NCI-H146 treated with DMSO at 0.1 percent for 48 hours (cell line): ENCODE data around the gene DBP.
"Not testable (repeated sequence)": the region's sequence is repeated elsewhere in the genome, so short reads cannot be mapped to it uniquely, and the experiment has no call there.

Experiments
- DNase-seq: peaks from one replicate; lab custom pipeline; 2025; ENCODE audit not compliant: unreplicated experiment; lab: John Stamatoyannopoulos, UW

DBP gene

DNA sequence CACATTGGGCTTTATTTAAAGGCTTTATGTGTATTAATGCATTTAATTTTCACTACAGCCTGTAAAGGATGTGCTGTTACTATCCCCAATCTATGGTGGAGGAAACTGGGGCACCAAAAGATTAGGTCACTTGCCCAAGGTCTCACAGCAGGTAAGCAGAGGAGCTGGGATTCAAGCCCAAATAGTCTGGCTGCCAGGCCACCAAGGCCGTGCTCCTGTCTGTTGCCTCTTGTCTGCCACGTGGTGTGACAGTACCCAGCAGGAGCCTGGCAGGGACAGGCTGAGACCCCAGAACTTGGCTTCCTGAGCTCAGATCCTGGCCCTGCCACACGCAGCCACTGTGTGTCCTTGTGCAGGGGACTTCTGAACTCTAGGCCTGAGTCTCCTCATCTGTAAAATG, 31.2 kb upstream of the DBP start:
- DNase-seq, result no peak

- no peak for DNase-seq
These were observed 28.6 kb upstream of the DBP start for GRCh38 chr19:48665786-48666185.

- no peak for DNase-seq
These were observed 27.3 kb upstream of the DBP start for GRCh38 chr19:48664476-48664875.

DNA sequence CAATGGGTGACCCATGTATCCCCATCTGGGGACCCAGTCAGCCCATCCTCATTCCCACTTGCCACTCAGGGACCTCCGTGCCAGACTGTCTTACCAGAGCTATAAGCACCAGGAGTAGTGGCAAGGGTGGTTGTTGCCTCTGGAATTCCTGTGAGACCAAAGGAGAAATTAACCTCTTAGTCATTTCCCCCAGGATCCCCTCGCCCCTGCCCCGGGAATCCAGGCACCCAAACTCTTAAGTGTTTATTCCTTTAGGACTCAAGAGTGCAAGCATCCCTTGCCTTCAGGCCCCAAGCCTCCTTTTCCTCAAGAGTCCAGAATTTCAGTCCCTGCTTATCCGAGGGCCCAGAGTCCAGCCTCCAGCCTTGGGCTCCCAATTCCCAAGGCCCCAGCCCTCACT, 26.5 kb upstream of the DBP start:
- no peak for DNase-seq

GRCh38 chr19:48661711-48662090, 24.5 kb upstream of the DBP start:
- DNase-seq, result no peak

GRCh38 chr19:48660852-48661710, 23.9 kb upstream of the DBP start:
- DNase-seq, result no peak

DNA sequence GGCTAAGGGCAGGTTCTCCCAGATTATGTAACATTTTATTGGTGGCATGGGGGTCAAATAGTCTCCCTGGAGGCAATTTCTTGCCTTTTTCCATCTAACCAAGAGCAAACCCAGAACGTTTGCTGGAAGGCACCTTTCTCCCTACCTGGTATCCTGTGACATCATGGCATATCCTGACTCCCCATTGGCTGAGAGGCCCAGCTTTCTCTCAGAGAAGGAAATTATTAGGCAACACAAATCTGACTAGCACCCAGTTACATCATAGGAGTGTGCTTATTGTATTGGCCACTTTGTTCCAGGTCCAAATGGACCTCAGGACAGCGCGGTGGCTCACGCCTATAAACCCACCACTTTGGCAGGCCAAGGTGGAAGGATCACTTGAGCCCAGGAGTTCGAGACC, 22.6 kb upstream of the DBP start:
- DNase-seq, result no peak

- DNase-seq, result no peak
These were observed 21.3 kb upstream of the DBP start for GRCh38 chr19:48658483-48658882.

GRCh38 chr19:48657828-48658227, 20.6 kb upstream of the DBP start:
- DNase-seq, result not testable (repeated sequence)

DNA sequence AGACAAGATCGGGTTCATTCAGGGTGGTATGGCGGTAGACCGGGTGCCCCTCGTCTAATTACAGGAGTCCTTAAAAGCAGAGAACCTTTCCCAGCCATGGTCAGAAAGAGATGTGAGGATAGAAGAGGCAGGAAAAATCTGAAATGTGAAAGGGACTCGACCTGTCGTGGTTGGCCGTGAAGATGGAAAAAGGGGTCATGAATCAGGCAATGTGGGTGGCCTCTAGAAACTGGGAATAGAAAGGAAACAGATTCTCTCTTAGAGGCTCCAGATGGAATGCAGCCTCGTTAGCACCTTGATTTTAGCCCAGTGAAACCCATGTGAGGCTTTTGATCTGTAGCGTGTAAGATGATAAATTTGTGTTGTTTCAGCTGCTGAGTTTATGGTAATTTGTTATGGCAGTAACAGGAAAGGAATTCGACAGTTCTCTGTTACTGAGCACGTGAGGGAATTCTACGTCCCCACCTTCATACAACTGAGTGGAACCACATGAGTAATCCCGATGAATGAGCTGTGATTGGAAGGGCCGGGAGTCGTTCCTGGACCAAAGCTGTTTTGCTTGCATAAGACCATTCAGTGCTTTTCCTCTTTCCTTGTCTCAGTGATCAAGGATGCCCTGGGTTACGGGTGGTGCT, 19.8 kb upstream of the DBP start:
- no peak for DNase-seq

GRCh38 chr19:48654299-48655059, 17.3 kb upstream of the DBP start:
- DNase-seq, result no peak

DNA sequence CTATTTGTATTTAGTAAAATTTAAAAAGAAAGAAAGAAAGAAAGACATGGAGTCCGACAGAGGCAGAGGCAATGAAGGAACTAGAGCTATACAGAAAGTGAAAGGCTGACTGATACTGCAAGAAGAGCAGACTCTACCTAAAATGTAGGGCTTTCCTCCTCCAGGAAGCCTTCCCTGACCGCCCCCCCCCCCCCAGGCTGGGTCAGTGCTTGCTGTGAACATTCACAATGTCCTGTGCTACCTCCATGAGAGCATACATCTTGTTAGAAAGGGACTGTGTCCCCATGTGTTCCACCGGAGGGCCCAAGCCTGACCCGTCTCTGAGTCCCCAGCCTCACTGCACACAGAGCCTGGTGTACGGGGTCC, 14.5 kb upstream of the DBP start:
- no peak for DNase-seq

DNA sequence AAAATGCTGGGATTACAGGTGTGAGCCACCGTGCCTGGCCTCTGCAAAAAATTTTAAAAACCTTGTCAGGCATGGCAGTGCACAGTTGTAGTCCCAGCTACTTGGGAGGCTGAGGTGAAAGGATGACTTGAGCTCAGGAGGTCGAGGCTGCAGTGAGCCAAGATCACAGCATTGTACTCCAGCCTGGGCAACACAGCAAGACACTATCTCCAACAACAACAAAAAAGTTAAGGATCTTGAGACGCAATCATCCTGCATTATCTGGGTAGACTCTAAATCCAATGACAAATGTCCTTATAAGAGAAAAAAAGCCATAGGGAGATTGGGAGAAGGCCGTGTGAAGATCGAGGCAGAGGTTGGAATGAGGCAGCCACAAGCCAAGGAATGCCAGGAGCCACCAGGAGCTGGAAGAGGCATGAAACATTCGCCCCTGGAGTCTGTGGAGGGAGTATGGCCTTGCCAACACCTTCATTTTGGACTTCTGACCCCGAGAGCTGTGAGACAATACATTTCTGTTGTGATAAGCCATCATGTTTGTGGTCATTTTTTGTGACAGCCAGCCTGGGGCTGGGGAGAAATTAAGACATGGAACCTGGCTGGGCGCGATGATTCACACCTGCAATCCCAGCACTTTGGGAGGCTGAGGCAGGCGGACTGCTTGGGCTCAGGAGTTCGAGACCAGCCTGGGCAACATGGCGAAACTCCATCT, 13.9 kb upstream of the DBP start:
- DNase-seq, result no peak

- DNase-seq, result no peak
These were observed 11.0 kb upstream of the DBP start for GRCh38 chr19:48648134-48648533.

- DNase-seq, result no peak
These were observed 9.6 kb upstream of the DBP start for GRCh38 chr19:48646722-48647216.

- peak; percentile 91 for DNase-seq
These were observed 9.0 kb upstream of the DBP start, which contains the start of gene CA11 for GRCh38 chr19:48646001-48646721. CA11 (minus strand) TSS chr19:48646187; CDS start chr19:48645632, 555 bp downstream.

- DNase-seq, result no peak
These were observed 8.4 kb upstream of the DBP start for GRCh38 chr19:48645620-48646000.

DNA sequence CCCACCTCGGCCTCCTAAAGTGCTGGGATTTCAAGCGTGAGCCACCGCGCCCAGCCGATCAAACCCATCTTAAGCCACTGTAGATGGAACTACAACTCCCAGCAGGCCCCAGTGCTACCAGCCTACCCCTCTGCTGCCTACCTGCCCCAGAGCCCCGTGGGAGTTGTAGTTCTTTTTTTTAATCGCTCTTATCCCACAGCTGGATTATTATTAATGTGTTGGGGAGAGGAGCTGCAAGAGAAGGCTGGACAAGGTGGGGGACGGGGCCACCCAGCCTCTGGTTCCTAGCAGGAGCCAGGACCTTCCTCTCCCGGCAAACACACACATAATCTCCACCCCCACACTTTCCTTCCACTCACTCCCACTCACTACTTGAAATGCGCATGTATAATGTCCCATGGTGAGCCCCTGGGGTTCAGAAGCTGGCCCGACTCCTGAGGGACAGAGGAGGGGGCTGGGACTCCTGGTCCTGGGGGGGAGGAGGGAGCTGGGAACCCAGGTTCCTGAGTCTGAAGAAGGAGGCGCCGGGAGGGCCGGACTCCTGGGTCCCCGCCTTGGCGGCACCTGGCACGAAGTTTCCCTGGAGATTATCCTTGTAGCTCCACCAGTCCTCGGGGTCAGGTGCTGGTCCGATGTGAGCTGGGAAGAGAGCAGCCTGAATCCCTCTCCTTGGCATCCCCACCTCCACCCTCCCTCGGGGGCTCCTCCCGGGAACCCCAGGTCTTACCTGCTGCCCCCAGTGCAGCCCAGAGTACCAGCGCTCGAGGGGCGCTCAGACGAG, 7.8 kb upstream of the DBP start:
- DNase-seq, result peak; percentile 48

- no peak for DNase-seq
These were observed 7.2 kb upstream of the DBP start for GRCh38 chr19:48644355-48644754.

- DNase-seq, result no peak
These were observed 5.7 kb upstream of the DBP start for GRCh38 chr19:48642862-48643261.
